Astrocyte (in vitro differentiated cells and primary cell): ENCODE measurements around the gene PPFIA3.
A peak's percentile ranks its signal among the peaks of the same experiment; 100 is the strongest.

Source experiments
- CTCF ChIP-seq: IDR thresholded peaks from 2 replicates; pipeline ENCODE4 v1.5.1; 2011; ENCODE audit warnings: low read depth, mild to moderate bottlenecking, inconsistent platforms, low read length, moderate library complexity; ENCODE audit not compliant: insufficient read depth
- EZH2 ChIP-seq: IDR thresholded peaks from 2 replicates; pipeline ENCODE4 v1.6.1; 2012; ENCODE audit warnings: mild to moderate bottlenecking, low read length, inconsistent platforms; ENCODE audit not compliant: insufficient read depth

DNA sequence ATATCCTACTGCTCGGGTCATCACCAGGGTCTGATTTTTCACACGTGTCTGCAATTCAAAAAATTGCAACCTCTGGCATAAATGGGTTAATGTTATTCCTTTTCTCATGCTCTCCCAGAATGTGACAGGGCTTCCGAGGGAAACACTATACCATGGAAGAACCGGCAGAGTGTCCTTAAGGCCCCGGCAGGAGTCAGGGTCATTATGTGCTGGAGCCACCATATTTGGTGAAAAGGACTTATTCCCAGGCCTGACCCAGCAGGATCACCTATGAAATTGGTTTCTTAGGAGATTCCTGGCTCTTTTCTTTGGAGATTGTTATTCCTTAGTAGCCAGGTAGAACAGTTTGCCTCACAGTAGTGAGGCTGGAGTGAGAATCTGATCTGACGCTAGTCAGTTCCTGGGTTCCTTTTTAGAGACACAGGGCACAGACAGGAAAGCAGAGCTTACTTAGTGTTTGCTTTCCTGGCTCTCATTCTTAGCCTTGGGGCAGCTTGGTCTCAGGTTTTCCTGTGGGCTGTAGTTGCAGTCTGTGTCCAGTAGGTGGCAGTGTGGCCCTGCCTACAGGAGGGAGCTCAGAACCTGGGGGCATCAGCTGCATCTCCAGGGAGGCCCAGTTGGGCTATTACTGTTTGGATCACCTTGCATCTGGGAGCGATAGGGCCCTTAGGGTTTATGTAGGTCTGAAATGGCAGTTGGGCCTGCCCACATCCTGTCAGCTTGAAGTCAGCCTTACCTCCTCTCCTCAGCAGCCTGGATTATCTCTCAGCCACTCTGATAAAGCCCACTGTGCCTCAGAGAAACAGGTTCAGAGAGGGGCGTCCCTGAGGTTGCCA is 21.7 kb upstream of the PPFIA3 start:
- TF ChIP-seq CTCF (peak; percentile 98), EZH2 (no peak)
